Stimulated activated effector memory CD8-positive, alpha-beta T cell treated with anti-CD3 and anti-CD28 coated beads, Interleukin-12 subunit alpha, Interleukin-12 subunit beta, amount 100 ng/mL, for 72 hours (primary cell): ENCODE data around the gene TBC1D17.

Source experiments
- ATAC-seq: fragments of 150-1000 bp; cut with Tn5 transposase; 2 replicates; pipeline ENCODE4 v1.10.0; 2021
- DNase-seq, 2 donors: peaks; one replicate each; pipeline ENCODE4 v3.0.0; 2021 to 2022; ENCODE audit warnings: low spot score in 2 of 2
- H3K27ac Mint-ChIP-seq: one replicate; pipeline ENCODE4 v1.8.0; 2022; ENCODE audit warnings: mild to moderate bottlenecking, mixed read lengths
- H3K36me3 Mint-ChIP-seq: one replicate; pipeline ENCODE4 v1.8.0; 2022; ENCODE audit warnings: mild to moderate bottlenecking, mixed read lengths
- H3K4me1 Mint-ChIP-seq: one replicate; pipeline ENCODE4 v1.8.0; 2022; ENCODE audit warnings: mixed read lengths
- H3K4me3 Mint-ChIP-seq: one replicate; pipeline ENCODE4 v1.8.0; 2022; ENCODE audit warnings: mild to moderate bottlenecking, mixed read lengths
- H3K9me3 Mint-ChIP-seq: one replicate; pipeline ENCODE4 v1.8.0; 2022; ENCODE audit warnings: mixed read lengths

The TBC1D17 gene

DNA sequence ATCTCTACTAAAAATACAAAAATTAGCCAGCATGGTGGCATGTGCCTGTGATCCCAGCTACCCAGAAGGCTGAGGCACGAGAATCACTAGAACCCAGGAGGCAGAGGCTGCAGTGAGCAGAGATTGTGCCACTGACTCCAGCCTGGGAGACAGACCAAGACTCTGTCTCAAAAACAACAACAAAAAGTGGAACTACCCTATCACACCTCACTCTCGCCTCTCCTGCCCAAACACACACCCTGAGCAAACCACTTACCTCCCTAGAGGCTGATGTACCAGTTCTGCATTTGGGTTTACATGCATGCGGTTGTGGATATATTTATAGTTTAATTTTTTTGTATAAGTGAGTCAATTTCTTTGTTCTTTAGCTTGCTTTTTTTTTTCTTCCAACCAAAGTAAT is 34.2 kb upstream of the TBC1D17 start:
- ATAC-seq (no peak), DNase-seq (no peak)
- H3K36me3 Mint-ChIP-seq = peaks cover 22% of the 10 kb centered on the region
- H3K4me1 Mint-ChIP-seq = peaks cover 5% of the 10 kb centered on the region
- H3K9me3 Mint-ChIP-seq = no peaks in the 10 kb centered on the region
- no peak overlapping the region for H3K4me3 Mint-ChIP-seq
- no peak overlapping the region for H3K27ac Mint-ChIP-seq

GRCh38 chr19:49844138-49845095 is 33.1 kb upstream of the TBC1D17 start:
- H3K27ac Mint-ChIP-seq = no peak overlapping the region
- H3K4me1 Mint-ChIP-seq = peaks cover 15% of the 10 kb centered on the region
- peaks cover 10% of the 10 kb centered on the region for H3K36me3 Mint-ChIP-seq
- no peak overlapping the region for H3K4me3 Mint-ChIP-seq
- H3K9me3 Mint-ChIP-seq = peaks cover 3% of the 10 kb centered on the region
- no peak for ATAC-seq
- DNase-seq = no peak

- no peak overlapping the region for H3K4me3 Mint-ChIP-seq
- ATAC-seq (no peak), DNase-seq (no peak)
- H3K9me3 Mint-ChIP-seq = peaks cover 3% of the 10 kb centered on the region
- H3K27ac Mint-ChIP-seq = no peak overlapping the region
- peaks cover 25% of the 10 kb centered on the region for H3K4me1 Mint-ChIP-seq
- H3K36me3 Mint-ChIP-seq = peaks cover 4% of the 10 kb centered on the region
Measured at GRCh38 chr19:49845414-49845813, 32.1 kb upstream of the TBC1D17 start.

GRCh38 chr19:49846408-49846807 is 31.1 kb upstream of the TBC1D17 start:
- H3K27ac Mint-ChIP-seq = no peak overlapping the region
- ATAC-seq = no peak
- peaks cover 3% of the 10 kb centered on the region for H3K9me3 Mint-ChIP-seq
- no peaks in the 10 kb centered on the region for H3K36me3 Mint-ChIP-seq
- no peak overlapping the region for H3K4me3 Mint-ChIP-seq
- peaks cover 25% of the 10 kb centered on the region for H3K4me1 Mint-ChIP-seq
- no peak for DNase-seq

DNA sequence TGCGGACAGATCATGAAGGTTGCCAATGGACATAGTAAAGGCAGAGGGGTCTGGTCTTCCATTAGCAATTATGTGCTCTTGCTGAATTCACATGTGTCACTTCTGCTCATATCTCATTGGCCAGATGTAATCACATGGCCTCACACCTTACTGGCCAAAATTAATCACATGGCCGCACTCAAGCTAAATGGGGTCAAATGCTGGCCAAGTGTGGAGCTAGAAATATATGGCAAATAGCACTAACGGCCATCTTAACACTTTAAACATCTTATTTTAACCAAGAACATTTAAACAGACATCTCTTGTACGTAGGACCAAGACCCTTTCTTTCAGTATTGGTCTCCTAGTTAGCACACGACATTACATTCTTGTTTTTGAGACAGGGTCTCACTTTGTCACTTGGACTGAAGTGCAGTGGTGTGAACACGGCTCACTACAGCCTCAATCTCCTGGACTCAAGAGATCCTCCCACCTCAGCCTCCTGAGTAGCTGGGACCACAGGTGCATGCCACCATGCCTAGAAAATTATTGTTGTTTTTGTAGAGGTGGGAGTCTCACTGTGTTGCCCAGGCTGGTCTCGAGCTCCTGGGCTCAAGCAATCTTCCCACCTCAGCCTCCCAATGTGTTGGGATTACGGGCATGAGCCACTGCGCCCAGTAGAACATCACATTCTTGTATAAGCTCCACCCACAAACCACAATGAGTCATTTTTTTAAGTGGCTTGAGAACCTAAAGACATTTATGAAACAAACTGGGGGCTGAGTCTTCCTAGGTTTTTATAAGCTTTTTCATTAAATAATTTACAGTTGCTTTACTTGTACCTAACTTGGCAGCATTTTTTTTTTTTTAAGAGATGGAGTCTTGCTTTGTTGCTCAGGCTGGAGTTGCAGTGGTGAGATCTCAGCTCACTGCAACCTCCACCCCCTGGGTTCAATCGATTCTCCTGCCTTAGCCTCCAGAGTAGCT is 29.5 kb upstream of the TBC1D17 start:
- Mint-ChIP-seq H3K27ac (no peak overlapping the region), H3K4me3 (peak overlapping the region; percentile 11), H3K36me3 (peaks cover 12% of the 10 kb centered on the region), H3K4me1 (peaks cover 37% of the 10 kb centered on the region), H3K9me3 (peaks cover 3% of the 10 kb centered on the region)
- DNase-seq (peak in 1 of 2 donors; percentile 57), ATAC-seq (no peak)

- DNase-seq = no peak
- peak overlapping the region; percentile 36 for H3K27ac Mint-ChIP-seq
- H3K9me3 Mint-ChIP-seq = peaks cover 3% of the 10 kb centered on the region
- H3K36me3 Mint-ChIP-seq = peaks cover 16% of the 10 kb centered on the region
- H3K4me1 Mint-ChIP-seq = peaks cover 37% of the 10 kb centered on the region
- H3K4me3 Mint-ChIP-seq = peak overlapping the region; percentile 81
- ATAC-seq = no peak
Measured at GRCh38 chr19:49848938-49849337, 28.6 kb upstream of the TBC1D17 start.

DNA sequence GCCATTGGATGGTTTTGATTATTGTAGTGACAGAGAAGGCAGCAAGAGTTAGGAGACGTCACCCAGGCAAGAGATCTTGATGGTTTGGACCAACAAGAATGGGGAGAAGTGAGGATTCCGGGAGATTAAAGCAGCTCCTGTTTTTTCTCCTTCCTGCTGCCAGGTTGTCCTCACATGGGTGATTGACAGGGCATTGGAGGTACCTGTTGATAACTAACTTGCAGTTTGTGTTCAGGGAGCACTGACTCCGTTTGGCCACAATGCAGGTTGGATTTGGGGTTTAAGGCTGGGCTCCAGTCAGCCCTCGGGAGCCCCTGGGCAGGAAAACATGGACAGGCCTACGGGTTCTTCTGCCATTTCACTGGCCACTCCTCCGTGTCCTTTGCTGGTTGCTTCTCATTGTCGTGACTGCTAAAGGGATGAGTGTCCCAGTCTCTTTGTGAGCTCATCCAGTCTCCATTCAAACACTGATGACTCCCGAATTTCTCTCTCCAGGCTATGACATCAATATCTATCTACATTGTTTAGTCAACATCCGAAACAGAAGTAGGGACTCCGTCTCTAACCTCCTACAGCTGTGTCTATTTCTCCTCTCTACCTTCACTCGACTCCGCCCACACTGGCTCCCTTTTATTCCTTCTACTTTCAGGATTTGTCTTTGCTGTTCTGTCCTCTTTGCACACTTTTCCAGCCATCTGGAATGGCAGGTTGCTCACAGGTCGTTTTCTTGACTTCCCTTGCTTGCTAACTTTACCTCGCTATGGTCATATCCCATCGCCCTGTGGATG is 27.9 kb upstream of the TBC1D17 start:
- Mint-ChIP-seq H3K4me1 (peaks cover 37% of the 10 kb centered on the region), H3K27ac (peak overlapping the region; percentile 94), H3K36me3 (peaks cover 23% of the 10 kb centered on the region), H3K9me3 (peaks cover 3% of the 10 kb centered on the region), H3K4me3 (peak overlapping the region; percentile 81)
- DNase-seq = no peak
- ATAC-seq = no peak

DNA sequence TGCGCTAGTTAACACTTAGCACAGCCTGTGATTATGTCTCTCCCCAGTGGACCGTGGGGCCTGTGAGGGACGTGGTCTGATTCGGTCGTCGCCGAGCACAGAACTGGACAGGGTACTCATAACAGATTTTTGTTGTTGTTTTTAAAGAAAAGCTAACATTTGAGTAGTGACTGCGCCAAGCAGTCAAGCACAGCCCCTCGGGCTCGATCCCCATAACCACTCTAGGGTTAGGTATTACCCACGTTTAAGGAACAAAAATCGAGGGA is 27.3 kb upstream of the TBC1D17 start:
- Mint-ChIP-seq H3K4me3 (peak overlapping the region; percentile 81), H3K36me3 (peaks cover 28% of the 10 kb centered on the region), H3K27ac (peak overlapping the region; percentile 94), H3K4me1 (peaks cover 40% of the 10 kb centered on the region), H3K9me3 (peaks cover 3% of the 10 kb centered on the region)
- DNase-seq (no peak), ATAC-seq (no peak)

- peaks cover 3% of the 10 kb centered on the region for H3K9me3 Mint-ChIP-seq
- peaks cover 44% of the 10 kb centered on the region for H3K4me1 Mint-ChIP-seq
- H3K36me3 Mint-ChIP-seq = peaks cover 34% of the 10 kb centered on the region
- peak; percentile 91 for ATAC-seq
- peak within 1 kb of the TSS; percentile 94 for H3K27ac Mint-ChIP-seq
- H3K4me3 Mint-ChIP-seq = peak within 1 kb of the TSS; percentile 81
- DNase-seq = peak; percentile 97
Measured at GRCh38 chr19:49850487-49851342, 26.8 kb upstream of the TBC1D17 start, which contains the start of gene PTOV1. TSS of gene PTOV1 (plus strand) at chr19:49851159.

GRCh38 chr19:49851456-49852259 is 25.8 kb upstream of the TBC1D17 start:
- H3K27ac Mint-ChIP-seq = peak overlapping the region; percentile 66
- peaks cover 43% of the 10 kb centered on the region for H3K36me3 Mint-ChIP-seq
- ATAC-seq (no peak), DNase-seq (peak in 1 of 2 donors; percentile 55)
- peaks cover 3% of the 10 kb centered on the region for H3K9me3 Mint-ChIP-seq
- peaks cover 44% of the 10 kb centered on the region for H3K4me1 Mint-ChIP-seq
- H3K4me3 Mint-ChIP-seq = peak overlapping the region; percentile 81

DNA sequence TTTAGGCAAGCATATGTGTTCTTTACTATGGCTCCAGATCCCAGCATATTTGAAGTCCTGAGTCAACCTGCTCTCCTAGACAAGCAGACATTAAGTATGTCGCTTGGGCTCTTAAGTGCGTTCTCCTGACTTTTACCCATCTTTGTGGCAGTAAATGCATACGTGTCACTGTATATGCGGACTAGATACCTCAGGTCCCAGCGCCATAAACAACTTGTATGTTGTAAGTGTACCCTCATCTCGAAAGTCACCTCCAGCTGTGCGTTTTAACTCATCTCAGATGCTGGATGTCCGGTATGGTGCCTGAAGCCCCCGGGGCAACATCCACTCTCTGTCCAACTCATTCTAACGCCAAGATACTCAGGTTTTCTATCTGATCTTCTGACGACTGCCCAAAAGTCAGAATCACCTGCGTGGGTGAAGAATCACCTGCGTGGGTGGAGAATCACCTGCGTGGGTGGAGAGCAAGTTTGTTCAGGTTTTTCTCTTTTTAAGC is 24.8 kb upstream of the TBC1D17 start:
- DNase-seq = peak in 1 of 2 donors; percentile 49
- H3K4me1 Mint-ChIP-seq = peaks cover 44% of the 10 kb centered on the region
- H3K36me3 Mint-ChIP-seq = peaks cover 53% of the 10 kb centered on the region

DNA sequence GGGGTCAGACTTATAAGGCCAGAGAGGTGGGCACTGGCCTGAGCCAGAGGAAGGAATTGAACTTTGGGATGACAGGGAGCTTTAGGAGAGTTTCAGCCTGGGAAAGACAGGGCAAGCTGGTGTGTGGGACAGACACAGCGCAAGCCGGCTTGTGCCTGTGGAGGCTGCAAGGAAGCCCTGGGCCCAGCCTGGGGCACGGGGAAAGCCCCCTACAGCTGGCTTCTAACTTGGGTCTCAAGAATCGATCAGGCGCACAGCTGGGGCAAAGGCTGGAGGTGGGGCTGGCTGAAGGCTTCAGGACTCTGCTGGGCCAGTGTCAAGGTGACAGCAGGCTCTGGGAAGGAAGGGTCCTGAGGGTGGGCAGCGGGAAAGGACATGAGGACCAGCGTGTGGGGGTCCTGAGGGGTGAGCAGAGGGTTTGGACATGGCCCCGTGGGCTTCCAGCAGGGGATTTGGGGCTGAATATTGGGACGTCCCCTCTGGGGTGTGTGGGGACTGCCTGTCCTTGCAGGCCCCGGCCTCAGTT is 23.6 kb upstream of the TBC1D17 start:
- H3K27ac Mint-ChIP-seq = peak overlapping the region; percentile 45
- H3K4me1 Mint-ChIP-seq = peaks cover 34% of the 10 kb centered on the region

More for the DNA sequence above, 24.8 kb upstream of the TBC1D17 start:
- Mint-ChIP-seq H3K9me3 (peaks cover 3% of the 10 kb centered on the region), H3K27ac (peak overlapping the region; percentile 66), H3K4me3 (peak overlapping the region; percentile 81)
- no peak for ATAC-seq

More for the DNA sequence above, 23.6 kb upstream of the TBC1D17 start:
- Mint-ChIP-seq H3K4me3 (no peak overlapping the region), H3K9me3 (peaks cover 3% of the 10 kb centered on the region), H3K36me3 (peaks cover 66% of the 10 kb centered on the region)
- ATAC-seq = no peak
- no peak for DNase-seq
